Stimulated activated CD4-positive, alpha-beta T cell treated with anti-CD3 and anti-CD28 coated beads, Interleukin-1b, Interleukin-23, amount 100 ng/mL, for 4 hours (primary cell): ENCODE data around the gene IL18R1.
A peak's percentile ranks its signal among the peaks of the same experiment; 100 is the strongest.

Source experiments
- DNase-seq, 2 donors: peaks; one replicate each; pipeline ENCODE4 v3.0.0-alpha.2; 2020; ENCODE audit warnings: low read depth in 2 of 2

The IL18R1 gene

GRCh38 chr2:102434655-102435381, 79.2 kb downstream of the IL18R1 start:
- no peak for DNase-seq

- no peak for DNase-seq
These were observed 80.1 kb downstream of the IL18R1 start for GRCh38 chr2:102435741-102436140.

GRCh38 chr2:102436323-102436722, 80.7 kb downstream of the IL18R1 start:
- DNase-seq: no peak

- no peak for DNase-seq
These were observed 81.5 kb downstream of the IL18R1 start for GRCh38 chr2:102437122-102437521.

- DNase-seq: no peak
These were observed 82.5 kb downstream of the IL18R1 start for GRCh38 chr2:102438111-102438510.

GRCh38 chr2:102438578-102438977, 83.0 kb downstream of the IL18R1 start:
- no peak for DNase-seq

GRCh38 chr2:102439065-102439695, 83.6 kb downstream of the IL18R1 start:
- no peak for DNase-seq

- peak in 1 of 2 donors; percentile 43 for DNase-seq
These were observed 87.6 kb downstream of the IL18R1 start for GRCh38 chr2:102442967-102443828.

- no peak for DNase-seq
These were observed 88.6 kb downstream of the IL18R1 start for GRCh38 chr2:102444233-102444632.

- DNase-seq: no peak
These were observed 91.3 kb downstream of the IL18R1 start for GRCh38 chr2:102446936-102447335.
